Measurements from ENCODE around the gene CCER1. TPM values are rescaled to one million over a fixed set of nuclear protein-coding genes. Genes with fewer than 3 reads are reported as not detected.

CCER1 gene
- total RNA-seq, 1 experiment from 2014 or later, result not detected

- no peak for TF ChIP-seq CTCF (conservative IDR thresholded peaks at IDR 0.05)
- Histone ChIP-seq H3T11ph (ENCODE audit: low read length) (no peak overlapping the region), H3K4me1 (ENCODE audit: insufficient read depth, low read length) (no peaks in the 10 kb centered on the region; the same call in 1 of the 2 replicates), H3K9me3 (ENCODE audit: control insufficient read depth, low read depth, low read length) (no peaks in the 10 kb centered on the region), H2BK12ac (ENCODE audit: insufficient read length, low read depth, low read length) (no peak overlapping the region), H4K91ac (ENCODE audit: insufficient read length, low read depth, low read length) (no peak overlapping the region), H3K79me2 (ENCODE audit: insufficient read depth, low read length) (no peaks in the 10 kb centered on the region), H3K79me1 (ENCODE audit: insufficient read depth, low read depth, low read length, poor library complexity, severe bottlenecking) (no peaks in the 10 kb centered on the region), H3K9ac (ENCODE audit: extremely low read depth, insufficient read length, low read length) (no peak overlapping the region), H2AK5ac (ENCODE audit: insufficient read length, low read length) (no peak overlapping the region), H2BK20ac (ENCODE audit: low read depth, low read length, poor library complexity, severe bottlenecking) (no peak overlapping the region), H3K27me3 (ENCODE audit: insufficient read depth, low read length) (peaks cover 21% of the 10 kb centered on the region; the same call in 1 of the 2 replicates), H3K4ac (ENCODE audit: low read depth, low read length) (no peak overlapping the region), H4K5ac (ENCODE audit: insufficient read length, low read depth, low read length) (no peak overlapping the region), H3K14ac (ENCODE audit: insufficient read depth, low read length) (no peak overlapping the region), H4K20me1 (ENCODE audit: control insufficient read depth, insufficient read depth, insufficient read length) (no peaks in the 10 kb centered on the region), H4K8ac (replicated peaks; ENCODE audit: insufficient read length, low read depth, low read length) (no peak overlapping the region), H3K18ac (ENCODE audit: insufficient read length, low read depth, low read length) (no peak overlapping the region), H3K23me2 (ENCODE audit: insufficient read length, low read depth, low read length, poor library complexity, severe bottlenecking) (no peaks in the 10 kb centered on the region), H3K56ac (ENCODE audit: insufficient read length, low read depth, low read length) (no peak overlapping the region), H3K23ac (ENCODE audit: insufficient read length, low read depth, low read length) (no peak overlapping the region), H2BK5ac (ENCODE audit: insufficient read length, low read length) (no peak overlapping the region), H2BK120ac (ENCODE audit: low read depth, low read length, poor library complexity, severe bottlenecking) (no peak overlapping the region), H2BK15ac (ENCODE audit: low read depth, low read length) (no peak overlapping the region), H3K4me2 (ENCODE audit: insufficient read depth, insufficient read length, low read length) (no peak overlapping the region), H2AFZ (ENCODE audit: low read length) (no peak overlapping the region), H3K27ac (ENCODE audit: insufficient read length, low read depth, low read length) (no peak overlapping the region)
- H3K4me1 Mint-ChIP-seq, result peaks cover 17 to 27% of the 10 kb centered on the region in 2 experiments
- H3K9me3 Mint-ChIP-seq, result peaks cover 2% of the 10 kb centered on the region in 2 experiments; a peak in 2 of 5 replicates
- H3K36me3 Mint-ChIP-seq (ENCODE audit: insufficient read depth in 1 of 3, low read depth in 3 of 3), result no peaks in the 10 kb centered on the region
- no peak for DNase-seq
- no peak overlapping the region for H3K4me3 Mint-ChIP-seq
- no peak overlapping the region for H3K27ac Mint-ChIP-seq
- no CpG with 5 or more reads among the region's 3 CpGs for WGBS (ENCODE audit: extremely low coverage, insufficient read length, low lambda C conversion rate)
- H3K27me3 Mint-ChIP-seq (ENCODE audit: low read depth), result peaks cover 46% of the 10 kb centered on the region
Measured at GRCh38 chr12:90979019-90979418, 24.0 kb upstream of the CCER1 start.

Data from H9 (cell line).